Endothelial cell of umbilical vein (primary cell): ENCODE measurements around the gene NR3C2. TPM values are rescaled to one million over a fixed set of nuclear protein-coding genes. Genes with fewer than 3 reads are reported as not detected.

Experiments
- BruUV-seq: library from RNA; stranded (reverse); fragments of 400-500 nt; replicated peaks from 2 replicates; lab custom pipeline; 2021; lab: Mats Ljungman, UMichigan
- CTCF ChIA-PET: fragments of 300-600, 350-600 bp; sonication (Branson Sonifier 250); formaldehyde crosslinking; loops from one replicate; lab custom pipeline; 2021; ENCODE audit warnings: antibody characterized with exemption, inconsistent platforms; lab: Charles Lee
- POLR2A ChIA-PET: fragments of 300-600, 350-600 bp; sonication (Branson Sonifier 250); formaldehyde crosslinking; loops from one replicate; lab custom pipeline; 2021; ENCODE audit warnings: antibody characterized with exemption, inconsistent platforms; lab: Charles Lee
- DNase-seq: peaks from one replicate; pipeline ENCODE4 v3.0.0-alpha.2; 2011; ENCODE audit warnings: low read depth, low spot score
- FAIRE-seq: peaks from 2 replicates; lab custom pipeline; 2011; peaks lifted over from hg19 to GRCh38; lab: Jason Lieb, UNC
- H2AFZ ChIP-seq: 2 replicates; pipeline ENCODE4 v1.6.0; 2012; ENCODE audit warnings: low read depth, low read length, control low read depth, inconsistent platforms
- H3K27ac ChIP-seq: 2 replicates; pipeline ENCODE4 v1.5.1; 2011; ENCODE audit warnings: low read depth, mild to moderate bottlenecking, control low read depth, low read length, moderate library complexity; ENCODE audit not compliant: insufficient read depth
- H3K27me3 ChIP-seq, 2 experiments: 2 replicates each; pipeline versions ENCODE4 v1.6.0 to v1.6.1; 2011; ENCODE audit warnings: low read length in 2 of 2, mixed read lengths in 1 of 2; ENCODE audit not compliant: control insufficient read depth in 2 of 2, insufficient read depth in 2 of 2
- H3K36me3 ChIP-seq, 2 experiments: 2 replicates in 1 of 2; 3 replicates in 1 of 2; pipeline ENCODE4 v1.5.1; 2011; ENCODE audit warnings: low read length in 2 of 2, mild to moderate bottlenecking in 1 of 2, moderate library complexity in 1 of 2; ENCODE audit not compliant: control insufficient read depth in 2 of 2, insufficient read depth in 2 of 2; ENCODE audit errors: extremely low read depth in 1 of 2
- H3K4me1 ChIP-seq: 3 replicates; pipeline ENCODE4 v1.5.1; 2011; ENCODE audit warnings: mild to moderate bottlenecking, low read length; ENCODE audit not compliant: control insufficient read depth, insufficient read depth; ENCODE audit errors: extremely low read depth
- H3K4me2 ChIP-seq: 2 replicates; pipeline ENCODE4 v1.6.1; 2011; ENCODE audit warnings: low read length, control low read depth, mixed read lengths; ENCODE audit not compliant: insufficient read depth
- H3K4me3 ChIP-seq, 3 experiments: fragments of 200-600 bp in 1 of 3; sonication (generic), shearing (Covaris generic) in 1 of 3; replicated peaks in 1 of 3; 2 replicates each; pipeline ENCODE4 v1.5.1; 2011 to 2016; ENCODE audit warnings: control low read depth in 3 of 3, low read length in 3 of 3, mild to moderate bottlenecking in 2 of 3, inconsistent platforms in 1 of 3, low read depth in 1 of 3, moderate library complexity in 1 of 3; ENCODE audit not compliant: insufficient read depth in 1 of 3
- H3K79me2 ChIP-seq: 2 replicates; pipeline ENCODE4 v1.6.0; 2012; ENCODE audit warnings: low read length, inconsistent platforms; ENCODE audit not compliant: control insufficient read depth, insufficient read depth
- H3K9ac ChIP-seq: replicated peaks from 2 replicates; pipeline ENCODE3; 2011; ENCODE audit warnings: low read length, control low read depth; ENCODE audit not compliant: insufficient read depth; ENCODE audit errors: extremely low read depth
- H3K9me1 ChIP-seq: replicated peaks from 3 replicates; pipeline ENCODE4 v1.6.0; 2011; ENCODE audit warnings: mild to moderate bottlenecking, low read length; ENCODE audit not compliant: control insufficient read depth, insufficient read depth; ENCODE audit errors: extremely low read depth
- H3K9me3 ChIP-seq: replicated peaks from 2 replicates; pipeline ENCODE4 v1.5.1; 2012; ENCODE audit warnings: low read length, inconsistent platforms; ENCODE audit not compliant: control insufficient read depth, insufficient read depth
- H4K20me1 ChIP-seq: replicated peaks from 2 replicates; pipeline ENCODE3; 2011; ENCODE audit warnings: mild to moderate bottlenecking, low read length; ENCODE audit not compliant: control insufficient read depth, insufficient read depth; ENCODE audit errors: extremely low read depth
- CTCF ChIP-seq, 2 donors: IDR thresholded peaks; 1 replicate in 1 of 2; 2 replicates in 1 of 2; pipeline ENCODE4 v1.5.1; 2011; ENCODE audit warnings: low read length in 2 of 2, mild to moderate bottlenecking in 2 of 2, moderate library complexity in 2 of 2, control low read depth in 1 of 2, inconsistent platforms in 1 of 2, low read depth in 1 of 2; ENCODE audit not compliant: insufficient read depth in 1 of 2; ENCODE audit errors: extremely low read depth in 1 of 2
- EZH2 ChIP-seq: IDR thresholded peaks from 2 replicates; pipeline ENCODE4 v1.6.1; 2012; ENCODE audit warnings: borderline replicate concordance, low read depth, mild to moderate bottlenecking, moderate library complexity, low read length, inconsistent platforms; ENCODE audit not compliant: severe bottlenecking
- FOS ChIP-seq: IDR thresholded peaks from 2 replicates; pipeline ENCODE4 v1.6.1; 2011; ENCODE audit warnings: mild to moderate bottlenecking, low read length, moderate library complexity, borderline replicate concordance; ENCODE audit not compliant: insufficient read depth
- GATA2 ChIP-seq: IDR thresholded peaks from 2 replicates; pipeline ENCODE4 v1.7.0; 2011; ENCODE audit warnings: low read depth, mild to moderate bottlenecking, moderate library complexity, mixed read lengths, low read length; ENCODE audit not compliant: insufficient read length, insufficient read depth
- JUN ChIP-seq: IDR thresholded peaks from 2 replicates; pipeline ENCODE4 v1.6.1; 2011; ENCODE audit warnings: borderline replicate concordance, low read depth; ENCODE audit not compliant: insufficient read length, insufficient read depth
- MYC ChIP-seq: IDR thresholded peaks from one replicate; pipeline ENCODE4 v1.6.1; 2011; ENCODE audit warnings: mild to moderate bottlenecking, low read depth, low read length
- POLR2A ChIP-seq: IDR thresholded peaks from 2 replicates; pipeline ENCODE4 v1.6.1; 2012; ENCODE audit warnings: low read depth, mild to moderate bottlenecking, control low read depth, low read length
- POLR2AphosphoS5 ChIP-seq: IDR thresholded peaks from 2 replicates; pipeline ENCODE4 v1.6.1; 2012; ENCODE audit warnings: low read depth, mild to moderate bottlenecking, control low read depth, low read length, moderate library complexity; ENCODE audit not compliant: insufficient read depth
- dilution Hi-C: fragments of 300-500 bp; cut with MboI; formaldehyde crosslinking; loops from one replicate; pipeline ENCODE4 v1.15.0; 2019; ENCODE audit warnings: low sequenced_read_pairs; ENCODE audit not compliant: extremely low pct_ligation_motif_present
- intact Hi-C: fragments of 100-400 bp; cut with micrococcal nuclease; formaldehyde crosslinking; loops from one replicate; pipeline ENCODE4 v1.10.0; 2022
- polyA plus RNA-seq, 4 experiments: library from polyadenylated mRNA; depleted of rRNA in 3 of 4; stranded (reverse) in 3 of 4; unstranded in 1 of 4; fragments of >200 nt; gene quantifications; 2 replicates each; pipeline versions ENCODE4 v1.2.1 to v1.2.3, GENCODE V29; 2011 to 2012; ENCODE audit warnings: missing spikeins in 1 of 4
- total RNA-seq: library from RNA; stranded (reverse); gene quantifications from 2 replicates; pipeline ENCODE4 v1.2.3, GENCODE V29; 2021
- TF ChIP-seq, protein P1 (sequence below): IDR thresholded peaks from 2 replicates; pipeline ENCODE4 v1.6.1; 2011; ENCODE audit not compliant: insufficient read depth, insufficient read length

Gene NR3C2
- total and polyA plus RNA-seq, 2 donors (not counting 3 experiments of a cell fraction or from before 2014, with no cell fraction given): 4.8 to 16.4 TPM

DNA sequence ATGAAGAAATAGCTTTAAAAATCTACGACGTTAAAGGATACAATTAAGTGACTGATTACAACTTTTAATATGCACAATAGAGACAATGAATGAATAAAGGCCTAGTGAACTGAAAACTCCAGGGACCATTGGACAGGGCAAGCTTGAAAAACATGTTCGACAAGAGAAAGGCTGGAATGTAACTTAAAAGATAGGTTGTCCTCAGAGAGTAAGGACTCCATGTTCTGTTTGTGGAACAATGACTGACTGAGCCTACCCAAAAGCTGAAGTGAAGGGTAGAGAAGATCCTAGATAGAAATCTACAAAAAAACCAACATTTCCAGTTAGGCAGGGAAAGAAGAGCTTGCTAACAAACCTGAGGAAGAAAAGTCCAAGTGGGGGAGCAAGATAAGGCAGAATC is 173.4 kb downstream of the NR3C2 start:
- no peaks in the 10 kb centered on the region for H4K20me1 ChIP-seq
- no TSS peak for BruUV-seq
- no peak overlapping the region for H3K27ac ChIP-seq
- no peaks in the 10 kb centered on the region for H3K9me1 ChIP-seq
- ChIA-PET CTCF (no interaction called here), POLR2A (no interaction called here)
- H2AFZ ChIP-seq: no peak overlapping the region
- TF ChIP-seq MYC: no peak
- no peak for TF ChIP-seq JUN
- no peak for TF ChIP-seq FOS
- TF ChIP-seq EZH2: no peak
- no peak for TF ChIP-seq POLR2AphosphoS5
- TF ChIP-seq GATA2: no peak
- TF ChIP-seq CTCF (IDR thresholded peaks at IDR 0.05; ENCODE audit: extremely low read depth in 1 of 2, insufficient read depth in 1 of 2, low read depth in 1 of 2, low read length in 2 of 2): no peak
- TF ChIP-seq, protein P1, sequence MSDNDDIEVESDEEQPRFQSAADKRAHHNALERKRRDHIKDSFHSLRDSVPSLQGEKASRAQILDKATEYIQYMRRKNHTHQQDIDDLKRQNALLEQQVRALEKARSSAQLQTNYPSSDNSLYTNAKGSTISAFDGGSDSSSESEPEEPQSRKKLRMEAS: no peak
- TF ChIP-seq POLR2A: no peak
- dilution Hi-C loops: no loop called here
- intact Hi-C loops: no loop called here
- no peaks in the 10 kb centered on the region for H3K9me3 ChIP-seq
- no peak for FAIRE-seq
- no peak overlapping the region for H3K9ac ChIP-seq
- no peak overlapping the region for H3K4me3 ChIP-seq
- H3K27me3 ChIP-seq: no peaks in the 10 kb centered on the region
- no peaks in the 10 kb centered on the region for H3K36me3 ChIP-seq
- H3K4me1 ChIP-seq: peaks cover 14% of the 10 kb centered on the region
- no peak for DNase-seq
- H3K79me2 ChIP-seq: no peaks in the 10 kb centered on the region
- no peak overlapping the region for H3K4me2 ChIP-seq
